Measurements from ENCODE around the gene ECHDC1.

DNA sequence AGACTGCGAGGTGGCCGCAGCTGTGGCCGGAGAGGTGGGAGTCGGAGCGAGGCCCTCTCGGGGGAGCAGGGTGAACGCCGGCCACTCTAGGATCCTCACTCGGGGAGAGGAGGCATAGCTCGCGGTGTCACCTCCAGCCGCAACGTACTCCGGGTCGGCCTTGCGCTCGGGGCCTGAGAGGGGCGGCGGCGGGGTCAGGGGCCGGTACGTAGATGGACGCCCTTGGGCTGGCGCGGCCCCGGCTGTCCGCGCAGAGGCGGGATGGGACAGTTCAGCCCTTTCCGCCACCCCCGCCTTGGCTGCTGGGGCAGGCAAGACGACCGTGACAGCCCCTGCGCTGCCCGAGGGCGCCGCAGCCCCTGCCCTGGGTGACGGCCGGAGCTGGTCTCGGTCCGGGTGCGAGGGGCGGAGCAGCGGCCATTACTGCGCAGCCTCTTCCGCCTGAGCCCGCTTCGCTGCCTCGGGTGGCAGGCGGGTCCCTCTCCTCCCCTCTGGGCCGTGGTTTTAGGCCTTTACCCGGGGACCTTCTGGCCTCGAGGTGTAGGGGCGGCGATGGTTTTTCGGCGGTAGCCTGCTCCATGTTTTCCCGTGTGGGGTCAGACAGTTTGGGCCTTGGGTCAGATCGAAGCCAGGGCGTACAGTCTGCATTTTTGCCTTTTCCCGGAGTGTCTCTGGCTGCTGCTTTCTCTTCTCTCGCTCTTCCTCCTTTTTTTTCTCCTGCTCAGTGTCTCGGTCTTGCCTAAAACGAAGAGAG, 76.3 kb downstream of the ECHDC1 start:
- TF ChIP-seq POLR2A (IDR thresholded peaks at IDR 0.05; ENCODE audit: extremely low read depth, insufficient read length) (peak; percentile 86), MYC (IDR thresholded peaks at IDR 0.05; ENCODE audit: low read depth, low read length) (peak; percentile 23; the same call in 1 of the 2 replicates)
- TF ChIP-seq, protein P1, sequence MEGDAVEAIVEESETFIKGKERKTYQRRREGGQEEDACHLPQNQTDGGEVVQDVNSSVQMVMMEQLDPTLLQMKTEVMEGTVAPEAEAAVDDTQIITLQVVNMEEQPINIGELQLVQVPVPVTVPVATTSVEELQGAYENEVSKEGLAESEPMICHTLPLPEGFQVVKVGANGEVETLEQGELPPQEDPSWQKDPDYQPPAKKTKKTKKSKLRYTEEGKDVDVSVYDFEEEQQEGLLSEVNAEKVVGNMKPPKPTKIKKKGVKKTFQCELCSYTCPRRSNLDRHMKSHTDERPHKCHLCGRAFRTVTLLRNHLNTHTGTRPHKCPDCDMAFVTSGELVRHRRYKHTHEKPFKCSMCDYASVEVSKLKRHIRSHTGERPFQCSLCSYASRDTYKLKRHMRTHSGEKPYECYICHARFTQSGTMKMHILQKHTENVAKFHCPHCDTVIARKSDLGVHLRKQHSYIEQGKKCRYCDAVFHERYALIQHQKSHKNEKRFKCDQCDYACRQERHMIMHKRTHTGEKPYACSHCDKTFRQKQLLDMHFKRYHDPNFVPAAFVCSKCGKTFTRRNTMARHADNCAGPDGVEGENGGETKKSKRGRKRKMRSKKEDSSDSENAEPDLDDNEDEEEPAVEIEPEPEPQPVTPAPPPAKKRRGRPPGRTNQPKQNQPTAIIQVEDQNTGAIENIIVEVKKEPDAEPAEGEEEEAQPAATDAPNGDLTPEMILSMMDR (IDR thresholded peaks at IDR 0.05; ENCODE audit: low read depth, low read length): no peak
- TF ChIP-seq, protein P2, sequence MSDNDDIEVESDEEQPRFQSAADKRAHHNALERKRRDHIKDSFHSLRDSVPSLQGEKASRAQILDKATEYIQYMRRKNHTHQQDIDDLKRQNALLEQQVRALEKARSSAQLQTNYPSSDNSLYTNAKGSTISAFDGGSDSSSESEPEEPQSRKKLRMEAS (IDR thresholded peaks at IDR 0.05; ENCODE audit: low read depth, low read length): peak; percentile 35; the same call in 1 of the 2 replicates
